Measurements from ENCODE around the gene TOLLIP.

- TF ChIP-seq EZH2 (IDR thresholded peaks at IDR 0.05) (no peak), POLR2AphosphoS5 (IDR thresholded peaks at IDR 0.05; ENCODE audit: borderline replicate concordance, low read depth, low read length) (no peak), FOXP2 (optimal IDR thresholded peaks at IDR 0.05; ENCODE audit: control extremely low read depth, extremely low read length, insufficient read depth) (no peak)
Measured at GRCh38 chr11:1237851-1238250, 71.6 kb downstream of the TOLLIP start.
